IPS-11a (cell line): ENCODE data around the gene MKRN2.

Experiments
- H3K4me3 ChIP-seq: one replicate; pipeline ENCODE4 v1.5.1; 2013; ENCODE audit warnings: low read depth, low read length, control low read depth

The MKRN2 gene

GRCh38 chr3:12585181-12585580 is 28.3 kb downstream of the MKRN2 start:
- no peak overlapping the region for H3K4me3 ChIP-seq

GRCh38 chr3:12585970-12586369 is 29.1 kb downstream of the MKRN2 start:
- H3K4me3 ChIP-seq = no peak overlapping the region

- H3K4me3 ChIP-seq = no peak overlapping the region
Measured at GRCh38 chr3:12586403-12586802, 29.5 kb downstream of the MKRN2 start.

GRCh38 chr3:12588039-12589009 is 31.4 kb downstream of the MKRN2 start:
- no peak overlapping the region for H3K4me3 ChIP-seq

- H3K4me3 ChIP-seq = no peak overlapping the region
Measured at GRCh38 chr3:12590096-12590495, 33.2 kb downstream of the MKRN2 start.

- no peak overlapping the region for H3K4me3 ChIP-seq
Measured at GRCh38 chr3:12591456-12591855, 34.6 kb downstream of the MKRN2 start.

- no peak overlapping the region for H3K4me3 ChIP-seq
Measured at GRCh38 chr3:12591997-12592715, 35.3 kb downstream of the MKRN2 start.

- H3K4me3 ChIP-seq = no peak overlapping the region
Measured at GRCh38 chr3:12593473-12593872, 36.6 kb downstream of the MKRN2 start.

GRCh38 chr3:12598890-12599289 is 42.0 kb downstream of the MKRN2 start:
- H3K4me3 ChIP-seq = no peak overlapping the region

- H3K4me3 ChIP-seq = no peak overlapping the region
Measured at GRCh38 chr3:12601072-12601471, 44.2 kb downstream of the MKRN2 start.

- no peak overlapping the region for H3K4me3 ChIP-seq
Measured at GRCh38 chr3:12603969-12604368, 47.1 kb downstream of the MKRN2 start.

GRCh38 chr3:12608376-12608775 is 51.5 kb downstream of the MKRN2 start:
- no peak overlapping the region for H3K4me3 ChIP-seq

- no peak overlapping the region for H3K4me3 ChIP-seq
Measured at GRCh38 chr3:12611117-12611516, 54.2 kb downstream of the MKRN2 start.

GRCh38 chr3:12612514-12613226 is 55.8 kb downstream of the MKRN2 start:
- no peak overlapping the region for H3K4me3 ChIP-seq

- no peak overlapping the region for H3K4me3 ChIP-seq
Measured at GRCh38 chr3:12613250-12613649, 56.4 kb downstream of the MKRN2 start.

- H3K4me3 ChIP-seq = no peak overlapping the region
Measured at GRCh38 chr3:12615266-12615665, 58.4 kb downstream of the MKRN2 start.

- no peak overlapping the region for H3K4me3 ChIP-seq
Measured at GRCh38 chr3:12618426-12618825, 61.5 kb downstream of the MKRN2 start.

GRCh38 chr3:12620305-12620704 is 63.4 kb downstream of the MKRN2 start:
- H3K4me3 ChIP-seq = no peak overlapping the region

GRCh38 chr3:12620729-12621128 is 63.8 kb downstream of the MKRN2 start:
- no peak overlapping the region for H3K4me3 ChIP-seq

GRCh38 chr3:12622335-12622734 is 65.4 kb downstream of the MKRN2 start:
- H3K4me3 ChIP-seq = no peak overlapping the region

- no peak overlapping the region for H3K4me3 ChIP-seq
Measured at GRCh38 chr3:12624056-12624455, 67.2 kb downstream of the MKRN2 start.
